HG03571 (cell line): ENCODE measurements around the gene XYLT1.
A peak's percentile ranks its signal among the peaks of the same experiment; 100 is the strongest.
"Not testable (repeated sequence)": the region's sequence is repeated elsewhere in the genome, so short reads cannot be mapped to it uniquely, and the experiment has no call there.

Source experiments
- ATAC-seq: cut with Tn5 transposase; IDR thresholded peaks from one replicate; pipeline ENCODE4 v1.9.1; 2021; ENCODE audit not compliant: unreplicated experiment

Gene XYLT1

DNA sequence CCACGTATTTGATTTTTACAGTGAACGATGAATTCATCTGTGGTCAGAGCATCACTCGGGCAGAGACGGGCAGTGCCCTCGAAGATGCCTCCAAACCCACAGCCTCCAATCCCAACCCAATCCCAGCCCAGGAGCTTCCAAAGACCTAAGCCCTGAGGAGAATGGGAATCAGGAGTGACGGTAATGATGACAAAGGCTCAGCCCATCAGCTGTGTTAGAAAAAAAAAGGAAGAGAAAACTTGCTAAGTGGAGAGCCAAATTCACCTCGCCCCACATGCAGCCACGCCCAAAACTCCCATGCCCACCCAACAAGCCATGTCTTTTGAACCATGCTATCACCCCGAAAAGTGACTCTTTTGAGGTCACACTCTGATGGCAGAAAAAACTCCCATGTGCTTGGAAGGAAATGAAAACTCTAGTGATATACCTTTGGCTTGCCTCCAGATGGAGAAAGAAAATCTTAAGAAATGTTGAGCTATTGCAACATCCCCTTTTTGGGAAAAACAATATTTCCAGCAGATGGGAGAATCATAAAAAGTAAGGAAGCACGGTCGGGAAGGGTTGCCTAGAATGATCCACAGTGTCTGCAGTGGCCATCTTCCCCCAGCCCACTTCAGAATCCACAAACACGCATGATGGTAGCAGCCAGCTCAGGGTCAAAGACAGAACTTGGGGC lies 37.7 kb downstream of the XYLT1 start:
- ATAC-seq, result no peak

DNA sequence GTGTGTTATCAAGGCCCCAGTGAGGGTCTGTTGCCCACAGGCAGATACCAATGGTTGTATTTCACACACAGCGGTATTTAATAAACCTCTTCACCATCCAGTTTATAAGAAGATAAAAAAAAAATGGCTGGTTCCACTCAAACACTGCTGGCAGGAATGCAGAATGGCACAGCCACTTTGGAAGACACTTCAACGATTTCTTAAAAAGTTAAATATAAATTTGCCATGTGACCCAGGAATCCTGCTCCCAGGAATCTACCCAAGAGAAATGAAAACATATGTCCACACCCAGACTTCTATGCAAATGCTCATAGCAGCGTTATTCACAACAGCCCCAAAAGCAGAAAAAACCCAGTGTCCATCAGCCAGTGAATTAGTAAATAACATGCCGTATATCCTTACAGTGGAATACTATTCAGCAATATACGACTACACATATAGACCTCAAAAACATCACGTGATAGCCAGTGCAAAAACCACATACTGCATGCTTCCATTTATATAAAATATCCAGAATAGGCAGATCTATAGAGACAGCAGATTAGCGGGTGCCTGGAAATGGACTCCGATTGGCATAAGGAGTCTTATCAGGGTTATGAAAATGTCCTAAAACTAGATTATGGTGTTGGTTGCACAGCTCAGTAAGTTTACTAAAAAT lies 38.7 kb downstream of the XYLT1 start:
- no peak for ATAC-seq

DNA sequence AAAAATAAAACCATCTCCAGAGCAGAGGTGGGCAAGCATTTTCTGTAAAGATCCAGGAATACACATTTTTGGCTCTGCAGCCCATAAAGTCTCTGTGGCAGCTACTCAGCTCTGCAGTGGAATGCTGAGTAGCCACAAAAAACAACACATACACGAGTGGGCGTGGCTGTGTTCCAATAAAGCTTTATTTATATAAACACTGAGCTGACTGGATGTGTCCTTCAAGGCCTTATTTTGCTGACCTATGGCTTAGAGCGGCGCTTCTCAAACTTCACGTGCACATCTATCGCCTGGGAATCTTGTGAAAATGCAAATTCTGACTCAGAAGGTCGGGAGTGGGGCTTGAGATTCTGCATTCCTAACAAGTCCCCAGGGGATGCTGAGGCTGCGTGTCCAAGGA lies 39.7 kb downstream of the XYLT1 start:
- ATAC-seq, result no peak

DNA sequence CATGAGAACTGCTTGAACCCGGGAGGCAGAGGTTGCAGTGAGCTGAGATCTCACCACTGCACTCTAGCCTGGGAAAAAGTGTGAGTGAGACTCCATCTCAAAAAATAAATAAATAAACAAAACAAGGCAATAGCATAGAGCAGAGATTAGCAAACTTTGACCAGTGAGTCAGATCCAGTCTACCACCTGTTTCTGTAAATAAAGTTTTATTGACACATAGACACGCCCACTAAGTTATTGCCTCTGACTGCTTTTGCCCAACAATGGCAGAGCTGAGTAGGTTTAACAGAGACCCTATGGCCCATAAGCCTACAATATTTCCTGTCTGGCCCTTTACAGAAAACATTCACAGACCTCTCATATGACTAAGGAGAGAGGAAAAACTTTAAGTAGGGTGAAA lies 44.3 kb downstream of the XYLT1 start:
- no peak for ATAC-seq

DNA sequence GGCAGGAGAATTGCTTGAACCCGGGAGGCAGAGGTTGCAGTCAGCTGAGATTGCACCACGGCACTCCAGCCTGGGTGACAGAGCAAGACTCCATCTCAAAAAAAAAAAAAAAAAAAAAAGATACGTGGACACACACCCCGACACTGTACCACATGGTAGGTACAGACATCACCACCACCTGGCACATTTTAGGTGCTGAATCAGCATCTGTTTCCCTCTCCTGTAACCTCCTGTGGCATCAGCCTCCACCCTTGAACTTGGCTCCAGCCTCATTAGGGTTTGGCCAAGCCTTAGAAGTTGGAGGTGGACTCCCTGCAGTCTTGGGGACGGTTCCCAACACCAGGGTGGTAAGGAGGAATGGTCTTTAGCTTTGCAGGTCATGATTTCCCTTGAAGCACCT lies 46.0 kb downstream of the XYLT1 start:
- ATAC-seq, result no peak

DNA sequence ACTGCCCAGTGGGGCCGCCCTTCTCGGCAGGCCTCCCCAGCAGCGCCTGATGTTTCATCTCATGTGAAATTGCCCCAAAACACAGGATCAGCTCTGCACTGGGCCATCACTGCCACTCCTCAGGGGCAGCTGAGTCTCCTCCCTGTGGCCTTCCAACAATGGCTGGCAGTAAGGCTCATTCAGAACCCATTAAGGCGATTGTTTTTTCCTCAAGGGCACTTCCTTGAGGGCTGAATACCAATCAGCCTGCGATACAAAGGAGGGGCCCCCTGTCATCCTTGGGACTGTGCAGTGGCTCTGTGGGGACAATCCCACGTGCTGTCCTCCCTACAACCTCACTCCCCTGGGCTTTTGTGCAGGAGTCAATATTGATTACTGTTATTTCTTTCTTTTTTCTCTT lies 47.5 kb downstream of the XYLT1 start:
- no peak for ATAC-seq

DNA sequence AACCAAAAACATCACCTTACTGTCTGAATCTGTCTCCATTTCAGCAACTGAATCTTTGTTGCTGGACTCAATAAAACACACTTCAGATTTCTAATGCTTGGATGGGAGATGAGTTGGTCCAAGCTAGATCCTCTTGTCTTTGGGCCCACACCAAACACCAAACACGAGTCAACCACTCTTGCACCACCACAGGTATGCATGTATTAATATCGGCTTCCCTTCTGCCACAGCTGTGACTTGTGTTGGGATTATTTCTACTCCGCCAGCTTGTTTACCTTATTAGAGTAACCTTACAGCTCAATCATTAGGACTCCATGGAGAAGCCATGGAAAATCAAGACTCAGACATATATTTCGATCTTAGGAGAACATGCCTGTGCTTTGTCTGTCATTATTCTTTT lies 49.9 kb downstream of the XYLT1 start:
- ATAC-seq, result no peak

DNA sequence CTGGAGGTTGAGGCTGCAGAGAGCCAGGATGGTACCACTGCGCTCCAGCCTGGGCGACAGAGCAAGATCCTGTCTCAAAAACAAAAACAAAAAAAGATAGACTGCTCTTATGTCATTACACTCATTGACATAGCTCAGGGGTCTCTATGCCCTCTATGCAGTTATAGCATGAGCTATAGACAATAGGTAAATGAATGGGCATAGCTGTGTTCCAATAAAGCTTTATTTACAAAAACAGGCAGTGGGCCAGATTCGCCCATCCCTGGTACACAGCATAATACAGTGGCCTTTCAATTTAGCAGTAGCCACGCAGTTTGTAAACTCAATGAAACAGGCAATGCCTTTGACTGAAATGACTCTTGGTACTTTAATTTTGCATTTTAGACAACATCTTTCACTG lies 51.5 kb downstream of the XYLT1 start:
- no peak for ATAC-seq

DNA sequence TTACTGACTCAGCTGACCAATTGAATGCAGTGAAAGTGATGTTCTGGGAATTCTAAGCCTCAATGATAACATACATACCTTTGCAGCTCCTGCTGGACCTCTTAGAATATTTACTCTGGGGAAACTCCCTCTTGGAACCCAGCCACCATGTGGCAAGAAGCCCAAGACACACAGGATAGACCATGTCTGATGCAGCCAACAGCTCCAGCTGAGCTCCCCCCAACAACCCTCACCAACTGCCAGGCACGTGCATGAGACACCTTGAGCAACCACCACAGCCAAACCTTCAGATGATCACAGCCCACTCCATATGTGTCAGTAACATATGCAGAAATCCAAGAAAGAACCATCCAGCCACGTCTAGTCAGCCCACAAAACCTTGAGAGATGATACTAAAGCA lies 53.0 kb downstream of the XYLT1 start:
- no peak for ATAC-seq

DNA sequence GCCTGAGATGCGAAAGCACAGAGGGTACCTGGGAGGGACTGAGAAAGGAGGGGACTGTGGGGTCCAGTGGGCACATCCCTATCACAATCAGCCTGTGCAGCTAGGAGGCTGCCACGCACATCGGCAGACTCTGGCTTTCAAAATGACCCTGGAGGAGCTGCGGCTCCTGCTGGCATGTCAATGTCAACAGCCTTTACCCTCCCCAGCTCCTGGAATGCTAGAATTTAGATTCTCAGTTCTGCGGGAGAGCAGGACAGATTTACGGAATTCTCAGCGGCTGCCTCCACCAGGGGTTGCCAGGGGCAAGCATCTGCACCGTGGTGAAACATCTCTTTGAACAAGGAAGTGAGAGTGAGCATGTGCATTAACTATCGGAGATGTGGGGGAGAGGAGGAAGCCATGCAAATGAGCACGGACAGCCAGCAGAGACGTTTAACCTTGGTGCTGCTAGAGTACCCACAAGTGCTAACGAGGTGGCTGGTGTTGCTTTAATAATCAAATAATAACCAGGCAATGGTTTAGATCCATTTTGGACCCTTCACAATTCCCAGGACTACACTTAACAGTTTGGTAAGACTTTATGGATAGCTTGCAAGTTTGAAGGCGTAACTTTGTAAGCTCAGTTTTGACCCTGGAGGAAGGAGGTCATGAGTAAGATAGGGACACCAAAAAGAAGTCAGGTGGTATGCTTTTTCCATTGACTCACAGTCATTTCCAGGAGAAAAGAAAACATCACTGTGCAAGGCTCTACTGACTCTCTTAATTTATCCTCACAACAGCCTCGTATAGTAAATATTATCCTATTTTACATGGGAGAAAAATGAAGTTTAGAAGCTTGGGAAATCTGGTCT lies 54.1 kb downstream of the XYLT1 start:
- ATAC-seq, result peak; percentile 95

DNA sequence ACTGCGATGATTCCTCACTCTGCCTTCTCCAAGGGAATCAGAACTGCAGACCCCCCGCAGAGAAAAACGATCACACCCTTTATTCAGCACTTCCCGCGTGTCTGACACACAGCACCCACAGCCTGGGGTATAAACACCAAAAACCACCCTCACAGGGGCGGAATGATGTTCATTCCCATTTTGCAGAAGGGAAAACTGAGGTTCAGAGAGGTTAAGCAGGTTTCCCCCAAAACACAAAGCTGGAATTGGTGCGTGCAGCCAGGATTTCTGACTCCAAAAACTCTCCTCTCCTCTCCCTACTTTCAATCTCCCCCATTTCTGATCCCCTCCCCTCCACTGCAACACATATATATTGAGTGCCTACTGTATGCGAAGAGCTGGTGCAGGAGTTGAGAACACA lies 55.8 kb downstream of the XYLT1 start:
- ATAC-seq, result no peak

DNA sequence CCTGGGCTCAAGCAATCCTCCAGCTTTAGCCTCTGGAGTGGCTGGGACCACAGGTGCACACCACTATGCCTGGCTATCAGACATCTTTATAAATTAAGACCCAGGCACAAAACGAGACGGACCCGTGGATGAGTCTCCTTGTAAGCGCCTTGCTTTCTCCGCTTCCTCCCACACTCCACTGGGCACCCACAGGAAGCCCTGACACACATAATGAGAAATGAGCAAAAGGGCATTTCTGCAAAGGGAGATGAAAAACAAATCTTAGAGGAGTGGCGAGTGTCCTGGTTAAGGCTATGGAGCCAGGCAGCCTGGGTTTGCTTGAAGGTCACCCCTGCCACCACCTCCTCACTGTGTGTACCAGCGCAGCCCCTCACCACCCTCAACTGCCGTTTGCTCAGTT lies 56.3 kb downstream of the XYLT1 start:
- peak; percentile 35 for ATAC-seq

DNA sequence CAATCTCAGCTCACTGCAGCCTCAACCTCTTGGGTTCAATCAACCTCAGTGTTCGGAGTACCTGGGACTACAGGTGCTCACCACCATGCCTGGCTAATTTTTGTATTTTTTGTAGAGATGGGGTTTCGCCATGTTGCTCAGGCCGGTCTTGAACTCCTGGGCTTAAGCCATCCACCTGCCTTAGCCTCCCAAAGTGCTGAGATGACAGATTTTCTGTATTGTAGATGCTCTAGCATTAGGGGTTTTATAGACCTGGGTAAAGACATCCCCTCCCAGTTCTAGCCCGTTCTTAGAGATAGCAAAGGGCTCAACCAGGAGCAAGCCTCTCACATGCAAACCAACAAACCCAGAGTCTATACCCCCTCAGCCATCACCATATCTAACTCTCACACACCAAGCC lies 57.3 kb downstream of the XYLT1 start:
- no peak for ATAC-seq

DNA sequence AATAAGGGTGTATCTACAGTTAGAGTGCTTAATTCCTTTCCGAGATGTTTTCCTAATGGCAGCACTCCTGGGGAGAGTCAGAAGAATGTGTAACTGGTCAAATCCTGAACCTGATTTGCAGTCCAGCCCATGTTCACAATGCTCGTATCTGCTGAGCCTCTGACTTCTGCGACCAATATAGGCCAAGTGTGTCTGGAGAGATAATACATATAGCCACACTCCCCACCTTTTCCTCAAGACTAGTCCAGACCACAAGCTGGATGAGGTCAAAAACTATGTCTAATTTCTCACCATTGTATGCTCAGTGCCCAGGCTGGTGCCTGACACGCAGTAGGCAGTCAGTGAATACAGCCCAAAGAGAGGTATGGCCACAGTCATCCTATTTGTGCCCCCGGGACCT lies 58.0 kb downstream of the XYLT1 start:
- ATAC-seq, result no peak

DNA sequence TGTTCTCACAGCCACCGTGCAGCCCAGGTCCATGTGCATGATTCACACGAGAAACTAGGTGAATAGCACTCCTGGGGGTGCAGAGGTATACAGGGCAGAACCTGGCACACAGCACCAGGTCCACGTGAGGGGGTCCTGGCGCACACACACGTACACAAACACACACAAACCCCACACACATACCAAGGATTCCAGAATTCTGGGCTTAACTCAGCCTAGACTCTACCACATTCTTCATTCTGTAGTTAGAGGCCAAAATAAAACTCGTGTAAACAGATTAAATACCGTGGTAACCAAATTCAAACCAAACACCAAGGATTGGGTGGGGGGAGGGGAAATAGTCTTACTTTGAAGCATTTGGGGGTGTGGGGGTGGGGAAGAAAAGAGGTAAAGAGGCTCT lies 58.5 kb downstream of the XYLT1 start:
- no peak for ATAC-seq

DNA sequence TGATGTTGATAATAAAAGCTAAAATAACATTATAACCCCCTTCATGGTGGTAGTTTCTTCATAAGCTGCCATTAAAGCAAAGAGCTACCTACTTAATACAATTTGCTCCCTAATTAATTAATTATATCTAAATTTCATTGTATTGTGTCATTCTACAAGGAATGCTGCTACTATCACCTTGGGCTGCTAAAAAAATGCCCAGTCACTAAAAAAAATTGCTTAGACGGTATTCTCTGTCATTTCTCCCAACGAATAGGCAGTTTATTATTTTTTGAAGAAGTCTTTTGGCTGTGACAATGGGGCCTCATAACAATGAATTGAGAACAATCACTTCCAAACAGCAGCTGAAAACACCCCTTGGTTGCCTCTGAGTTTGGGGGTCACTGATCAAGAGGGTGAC lies 59.5 kb downstream of the XYLT1 start:
- ATAC-seq, result no peak

DNA sequence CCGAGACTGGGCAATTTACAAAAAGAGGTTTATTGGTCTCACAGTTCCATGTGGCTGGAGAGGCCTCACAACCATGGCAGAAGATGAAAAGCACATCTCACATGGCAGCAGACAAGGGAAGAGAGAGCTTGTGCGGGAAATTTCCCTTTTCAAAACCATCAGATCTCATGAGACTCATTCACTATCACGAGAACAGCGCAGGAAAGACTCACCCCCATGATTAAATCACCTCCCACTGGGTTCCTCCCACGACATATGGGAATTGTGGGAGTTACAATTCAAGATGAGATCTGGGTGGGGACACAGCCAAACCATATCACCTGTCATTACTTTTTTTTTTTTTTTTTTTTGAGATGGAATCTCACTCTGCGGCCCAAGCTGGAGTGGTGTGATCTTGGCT lies 60.4 kb downstream of the XYLT1 start:
- ATAC-seq, result not testable (repeated sequence)

DNA sequence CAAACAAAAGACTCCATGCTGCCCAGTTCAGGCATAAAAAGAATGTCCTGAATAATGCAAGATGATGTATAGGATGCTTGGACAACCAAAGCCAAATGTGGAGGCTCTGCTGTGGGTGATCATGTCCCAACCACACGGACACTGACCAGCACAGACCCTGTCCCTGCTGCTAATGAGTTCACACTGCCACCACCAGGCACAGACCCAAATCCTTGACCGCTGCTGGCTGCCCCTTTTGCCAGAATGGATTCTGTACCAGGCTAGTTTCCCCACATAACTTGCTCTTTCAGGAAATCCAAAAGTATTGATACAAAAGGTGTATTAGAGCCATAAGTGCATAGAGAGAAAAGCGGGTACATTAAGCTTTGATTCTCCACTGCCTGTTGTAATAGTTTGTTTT lies 60.9 kb downstream of the XYLT1 start:
- ATAC-seq, result no peak

DNA sequence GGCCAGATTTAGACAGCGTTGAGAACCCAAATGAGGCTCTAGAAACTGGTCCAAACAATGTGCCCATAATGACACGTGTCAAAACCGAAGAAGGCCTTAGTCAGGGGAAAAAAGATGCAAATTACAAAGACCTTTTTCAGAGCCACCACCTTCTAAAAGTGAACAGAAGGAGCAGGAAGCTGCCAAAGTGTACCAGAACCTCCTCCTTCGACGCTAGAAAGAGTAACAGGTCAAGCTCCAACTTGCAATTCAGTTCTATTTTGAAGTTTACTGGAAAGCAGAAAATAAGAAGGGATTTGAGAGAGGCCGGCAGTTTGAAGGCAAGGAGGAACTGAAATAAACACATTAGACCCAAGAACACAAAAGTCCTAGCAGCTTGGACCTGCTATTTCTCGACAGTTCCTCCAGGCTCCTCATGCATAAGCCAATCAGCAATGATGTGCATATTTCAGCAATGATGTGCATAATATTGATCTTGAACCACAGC lies 61.8 kb downstream of the XYLT1 start:
- no peak for ATAC-seq

DNA sequence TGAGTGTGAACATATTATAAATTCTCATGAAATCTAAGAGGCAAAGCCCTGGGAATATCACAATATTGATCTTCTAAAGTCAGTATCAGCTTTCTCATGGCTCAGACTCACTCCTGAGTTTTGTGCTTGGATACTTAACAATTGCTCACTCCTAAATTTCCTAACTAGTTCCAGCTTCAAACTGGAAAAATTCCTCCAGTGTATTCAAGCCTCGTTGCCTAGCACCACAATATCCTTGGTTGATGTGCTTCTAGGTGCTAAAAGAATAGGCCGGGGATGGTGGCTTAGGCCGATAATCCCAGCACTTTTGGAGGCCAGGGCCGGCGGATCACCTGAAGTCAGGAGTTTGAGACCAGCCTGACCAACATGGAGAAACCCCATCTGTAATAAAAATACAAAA lies 62.5 kb downstream of the XYLT1 start:
- ATAC-seq, result no peak

DNA sequence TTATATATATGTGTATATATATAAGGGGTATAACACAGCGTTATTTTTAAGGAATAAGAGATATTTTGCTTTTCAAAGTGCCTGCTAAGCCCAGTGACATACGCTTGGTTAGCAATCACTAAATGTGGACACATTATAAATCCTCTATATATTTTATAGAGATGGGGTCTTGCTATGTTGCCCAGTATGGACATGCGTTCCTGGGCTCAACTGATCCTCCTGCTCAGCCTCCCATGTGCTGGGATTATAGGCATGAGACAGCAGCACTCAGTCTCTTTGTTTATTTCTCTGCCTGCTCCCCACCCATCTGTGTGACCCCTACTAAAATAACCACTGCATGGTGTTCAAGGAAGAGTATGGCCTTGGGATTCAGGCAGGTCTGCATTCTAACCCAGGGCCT lies 63.4 kb downstream of the XYLT1 start:
- no peak for ATAC-seq
